Mammary epithelial cell (primary cell): ENCODE measurements around the gene TBC1D1.

Source experiments
- CTCF ChIP-seq, 2 donors: IDR thresholded peaks in 1 of 2; conservative IDR thresholded peaks in 1 of 2; 2 replicates each; pipeline ENCODE4 v1.5.1; 2011 to 2012; ENCODE audit warnings: inconsistent platforms in 2 of 2, low read length in 2 of 2, mild to moderate bottlenecking in 2 of 2, control low read depth in 1 of 2, low read depth in 1 of 2; ENCODE audit not compliant: insufficient read depth in 1 of 2; ENCODE audit errors: extremely low read depth in 1 of 2
- EZH2 ChIP-seq: IDR thresholded peaks from 2 replicates; pipeline ENCODE4 v1.6.1; 2012; ENCODE audit warnings: low read length, inconsistent platforms, borderline replicate concordance

GRCh38 chr4:38004062-38004461, 113.2 kb downstream of the TBC1D1 start:
- TF ChIP-seq CTCF (conservative IDR thresholded peaks at IDR 0.05 in 1 of 2, IDR thresholded peaks at IDR 0.05 in 1 of 2; ENCODE audit: extremely low read depth in 1 of 2, insufficient read depth in 1 of 2, low read depth in 1 of 2, low read length in 2 of 2) (no peak), EZH2 (no peak)
